ENCODE data around the gene COPS3. TPM values are rescaled to one million over a fixed set of nuclear protein-coding genes. Genes with fewer than 3 reads are reported as not detected.

COPS3 gene
- total RNA-seq (2022; extraction: Qiagen RNA extraction; ENCODE audit: low read depth) = 144 to 156 TPM (median 151 TPM) in 5 replicates

GRCh38 chr17:17280613-17281549 is at the start of gene COPS3:
Gene COPS3 (minus strand): TSS chr17:17281246. CDS start chr17:17281186, 60 bp downstream.

GRCh38 chr17:17303010-17303846 is 22.2 kb upstream of the COPS3 start, which contains the start of gene NT5M:
Gene NT5M (plus strand): TSS chr17:17303373. CDS start chr17:17303551, 178 bp downstream.

GRCh38 chr17:17237026-17237799 is 43.8 kb downstream of the COPS3 start, which contains the start of gene FLCN:
Gene FLCN (minus strand): TSS chr17:17237168. CDS start chr17:17228137, 9,031 bp downstream.

GRCh38 chr17:17206124-17206912 is 74.7 kb downstream of the COPS3 start, which contains the start of gene PLD6:
Gene PLD6 (minus strand): TSS chr17:17206333. CDS start chr17:17206286, 47 bp downstream.

Other genes with a start within 250 kb of the COPS3 start
- gene MPRIP, start 238.8 kb downstream of the COPS3 start, total RNA-seq (2022; extraction: Qiagen RNA extraction; ENCODE audit: low read depth) = 270 to 455 TPM (median 383 TPM) in 5 replicates
- gene PLD6, start 74.9 kb downstream of the COPS3 start, total RNA-seq (2022; extraction: Qiagen RNA extraction; ENCODE audit: low read depth) = 6.7 to 8.5 TPM (median 6.8 TPM) in 5 replicates
- gene FLCN, start 44.1 kb downstream of the COPS3 start, total RNA-seq (2022; extraction: Qiagen RNA extraction; ENCODE audit: low read depth) = 26.6 to 39.1 TPM (median 32.6 TPM) in 5 replicates
- 7.6 to 12.0 TPM (median 10.2 TPM) in 5 replicates for gene NT5M, start 22.1 kb upstream of the COPS3 start, total RNA-seq (2022; extraction: Qiagen RNA extraction; ENCODE audit: low read depth)
- 17.3 to 19.8 TPM (median 19.4 TPM) in 5 replicates for gene MED9, start 195.8 kb upstream of the COPS3 start, total RNA-seq (2022; extraction: Qiagen RNA extraction; ENCODE audit: low read depth)
- 1.2 to 1.9 TPM (median 1.7 TPM) in 5 replicates for gene RASD1, start 215.1 kb upstream of the COPS3 start, total RNA-seq (2022; extraction: Qiagen RNA extraction; ENCODE audit: low read depth)